ENCODE measurements around the gene PLXNA2. TPM values are rescaled to one million over a fixed set of nuclear protein-coding genes. Genes with fewer than 3 reads are reported as not detected.

The PLXNA2 gene
- total and polyA plus RNA-seq, 3 donors from 2014 or later = 4.1 to 5.5 (median 4.7) TPM

DNA sequence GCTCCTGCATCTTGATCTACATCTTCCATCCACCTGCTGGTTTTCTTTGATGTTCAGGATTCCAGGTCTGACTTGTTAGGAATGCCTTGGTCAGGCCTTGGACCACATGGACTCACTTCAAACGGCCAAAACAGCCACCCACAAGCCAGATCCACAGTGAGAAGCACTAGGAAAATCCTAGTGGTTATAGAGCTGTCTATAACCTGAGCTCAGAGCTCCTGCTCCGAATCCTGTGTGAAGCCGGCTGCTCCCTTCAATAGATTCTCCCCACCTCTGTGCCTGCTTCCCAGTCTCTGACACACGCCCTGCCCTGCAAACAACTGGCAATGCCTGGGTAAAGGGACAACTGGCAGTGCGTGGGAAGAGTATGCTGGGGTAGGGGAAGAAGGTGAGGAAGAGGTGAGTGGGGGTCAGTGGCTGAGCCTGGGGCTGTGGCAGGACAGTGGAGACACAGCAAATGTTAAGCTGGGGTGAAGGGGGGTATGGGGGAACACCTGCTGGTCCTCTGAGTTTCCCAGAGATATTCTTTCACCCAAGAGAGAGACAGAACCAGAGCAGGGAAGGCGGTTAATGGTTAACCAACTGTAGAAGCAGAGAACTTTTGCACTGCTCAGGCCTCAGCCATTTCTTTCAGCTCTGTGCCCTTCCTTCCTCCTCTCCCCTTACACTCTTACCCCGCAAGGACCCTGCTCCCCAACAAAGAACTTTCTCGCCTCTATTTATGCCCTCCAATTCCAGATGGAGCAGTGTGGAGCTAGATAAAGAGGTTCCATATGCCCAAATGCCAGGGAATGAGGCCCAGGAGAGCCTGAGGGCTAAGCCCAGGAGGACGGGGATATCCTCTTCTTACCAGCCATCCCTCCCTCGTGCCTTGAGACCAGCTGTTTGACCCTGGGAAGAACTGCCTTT, 4.5 kb downstream of the PLXNA2 start:
- Histone ChIP-seq H3K9me3 (no peaks in the 10 kb centered on the region), H3K36me3 (ENCODE audit: low read depth, missing control alignments) (no peaks in the 10 kb centered on the region), H3K27ac (no peak overlapping the region), H3K4me3 (no peak overlapping the region), H3K27me3 (no peaks in the 10 kb centered on the region), H3K4me1 (peaks cover 24% of the 10 kb centered on the region)
- intact Hi-C loops (cut with DNase I; ENCODE audit: low total_unique reads) = loop anchor here (10.0 kb wide), 2 partner anchors 105 to 215 kb away; no protein-coding TSS in a partner anchor
- 84 to 92% methylated on average over 10 of the region's 10 CpGs for WGBS, 2 donors
- no peak for TF ChIP-seq POLR2A (IDR thresholded peaks at IDR 0.05)
- TF ChIP-seq, protein P1, sequence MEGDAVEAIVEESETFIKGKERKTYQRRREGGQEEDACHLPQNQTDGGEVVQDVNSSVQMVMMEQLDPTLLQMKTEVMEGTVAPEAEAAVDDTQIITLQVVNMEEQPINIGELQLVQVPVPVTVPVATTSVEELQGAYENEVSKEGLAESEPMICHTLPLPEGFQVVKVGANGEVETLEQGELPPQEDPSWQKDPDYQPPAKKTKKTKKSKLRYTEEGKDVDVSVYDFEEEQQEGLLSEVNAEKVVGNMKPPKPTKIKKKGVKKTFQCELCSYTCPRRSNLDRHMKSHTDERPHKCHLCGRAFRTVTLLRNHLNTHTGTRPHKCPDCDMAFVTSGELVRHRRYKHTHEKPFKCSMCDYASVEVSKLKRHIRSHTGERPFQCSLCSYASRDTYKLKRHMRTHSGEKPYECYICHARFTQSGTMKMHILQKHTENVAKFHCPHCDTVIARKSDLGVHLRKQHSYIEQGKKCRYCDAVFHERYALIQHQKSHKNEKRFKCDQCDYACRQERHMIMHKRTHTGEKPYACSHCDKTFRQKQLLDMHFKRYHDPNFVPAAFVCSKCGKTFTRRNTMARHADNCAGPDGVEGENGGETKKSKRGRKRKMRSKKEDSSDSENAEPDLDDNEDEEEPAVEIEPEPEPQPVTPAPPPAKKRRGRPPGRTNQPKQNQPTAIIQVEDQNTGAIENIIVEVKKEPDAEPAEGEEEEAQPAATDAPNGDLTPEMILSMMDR (IDR thresholded peaks at IDR 0.05) = no peak
- DNase-seq = no peak

DNA sequence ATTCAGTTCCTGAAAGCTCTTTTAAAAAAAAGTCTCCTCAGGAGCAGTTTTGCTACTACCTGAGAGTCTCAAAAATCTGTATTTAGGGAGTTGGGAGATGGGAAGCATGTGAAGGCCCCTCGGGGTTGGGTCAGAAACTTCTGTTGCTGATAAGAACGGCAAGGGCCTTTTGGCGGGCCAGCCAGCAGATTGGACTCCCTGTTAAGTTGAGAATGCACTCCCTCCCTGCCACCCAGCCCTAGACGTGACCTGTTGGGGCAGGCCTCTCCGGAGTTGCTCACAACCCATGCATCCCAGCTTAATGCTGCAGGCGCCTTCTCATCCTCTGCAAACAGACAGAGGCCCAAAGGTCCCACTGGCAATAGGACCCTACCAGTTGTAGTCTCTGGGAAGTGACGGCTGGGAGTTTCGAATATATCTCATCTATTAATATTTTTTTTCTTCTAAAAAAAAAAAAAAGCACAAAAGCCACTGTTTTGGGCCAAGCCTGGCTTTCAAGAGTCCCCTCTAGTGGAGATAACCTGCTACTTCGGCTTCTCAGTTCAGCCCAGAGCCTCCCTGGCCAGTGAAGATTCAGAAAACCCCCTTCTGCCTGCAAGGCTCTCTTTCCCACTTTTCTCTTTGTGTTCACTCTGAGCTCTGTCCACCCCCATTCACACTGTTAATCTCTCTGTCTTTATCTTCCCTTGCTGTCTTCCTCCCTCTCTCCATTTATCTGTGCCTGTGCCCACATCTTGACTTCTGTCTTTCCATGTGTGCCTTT, 5.3 kb downstream of the PLXNA2 start:
- no peak for TF ChIP-seq POLR2A (IDR thresholded peaks at IDR 0.05)
- TF ChIP-seq, protein P1 (IDR thresholded peaks at IDR 0.05) = peak; percentile 8 to 75 (median 41)
- peaks cover 24% of the 10 kb centered on the region for H3K4me1 ChIP-seq

DNA sequence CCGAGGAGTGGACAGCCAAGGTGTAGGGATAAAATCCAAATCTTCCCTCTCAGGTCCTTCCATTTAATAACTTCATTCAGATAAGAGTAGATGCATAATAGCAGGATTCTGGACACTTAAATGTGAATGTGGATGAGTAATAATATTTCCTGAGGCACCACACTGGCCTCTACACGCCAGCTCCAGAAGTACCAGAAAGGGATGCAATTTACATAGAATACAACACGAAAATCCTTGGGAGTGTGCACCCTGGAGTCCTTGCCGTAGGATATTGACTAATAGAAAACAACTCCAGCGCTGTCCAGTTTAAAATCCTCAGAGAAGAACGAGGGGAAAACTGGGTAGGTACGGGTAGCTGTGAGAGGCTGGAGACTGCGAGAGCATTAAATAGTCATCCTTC, 6.9 kb downstream of the PLXNA2 start:
- no peaks in the 10 kb centered on the region for H3K36me3 ChIP-seq (ENCODE audit: low read depth, missing control alignments)
- TF ChIP-seq POLR2A (IDR thresholded peaks at IDR 0.05) = no peak
- TF ChIP-seq, protein P1 (IDR thresholded peaks at IDR 0.05) = no peak
- no peaks in the 10 kb centered on the region for H3K27me3 ChIP-seq
- no peaks in the 10 kb centered on the region for H3K9me3 ChIP-seq
- intact Hi-C loops (cut with DNase I; ENCODE audit: low total_unique reads) = no loop called here
- 85 to 88% methylated on average over 8 of the region's 8 CpGs for WGBS, 2 donors
- no peak overlapping the region for H3K27ac ChIP-seq
- H3K4me3 ChIP-seq = no peak overlapping the region
- DNase-seq = no peak
- peaks cover 20% of the 10 kb centered on the region for H3K4me1 ChIP-seq

More for the DNA sequence above, 5.3 kb downstream of the PLXNA2 start:
- DNase-seq = peak; percentile 49
- no peaks in the 10 kb centered on the region for H3K36me3 ChIP-seq (ENCODE audit: low read depth, missing control alignments)
- no peaks in the 10 kb centered on the region for H3K27me3 ChIP-seq
- WGBS, 2 donors = 45 to 55% methylated on average over 9 of the region's 9 CpGs
- intact Hi-C loops (cut with DNase I; ENCODE audit: low total_unique reads) = no loop called here
- no peaks in the 10 kb centered on the region for H3K9me3 ChIP-seq
- no peak overlapping the region for H3K4me3 ChIP-seq
- H3K27ac ChIP-seq = no peak overlapping the region

DNA sequence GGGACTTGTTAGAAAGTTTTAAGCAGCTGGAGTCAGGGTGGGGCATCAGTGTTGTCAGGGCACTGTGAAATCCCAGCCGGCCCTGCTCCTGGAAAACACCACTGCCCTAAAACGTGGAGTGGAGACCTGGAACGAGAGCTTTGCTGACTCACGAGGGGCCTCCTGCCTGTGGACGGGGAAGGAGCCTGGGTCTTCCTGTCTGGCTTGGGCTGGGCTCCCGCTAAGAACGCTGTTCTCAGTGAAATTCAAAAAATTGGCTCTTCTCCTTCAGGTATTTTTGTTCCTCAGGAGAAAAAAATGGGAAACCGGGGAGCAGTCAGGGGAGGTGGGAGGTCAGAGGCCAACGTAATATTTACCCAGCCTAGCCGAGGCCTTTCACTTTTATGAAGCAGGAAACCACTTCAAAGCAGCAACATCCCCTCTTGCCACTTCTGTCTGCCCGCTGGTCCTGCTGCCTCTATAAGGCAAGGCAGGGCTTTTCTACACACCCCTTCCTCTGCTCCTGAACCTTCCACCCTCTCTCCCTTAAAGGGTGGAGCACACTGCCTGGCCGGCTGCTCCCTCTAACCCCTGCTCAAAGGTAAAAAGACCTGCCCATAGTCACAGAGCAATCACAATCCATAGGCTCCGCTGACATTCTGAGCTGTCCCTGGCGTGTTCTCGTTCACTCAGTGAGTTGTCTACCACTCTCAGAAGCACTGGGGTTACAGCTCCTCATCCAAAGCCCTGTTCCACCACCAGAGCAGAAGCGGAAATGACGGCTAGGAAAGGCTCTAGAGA, 8.0 kb downstream of the PLXNA2 start:
- Histone ChIP-seq H3K4me3 (no peak overlapping the region), H3K27ac (peak overlapping the region in 1 of 2 donors; percentile 3), H3K9me3 (no peaks in the 10 kb centered on the region), H3K27me3 (no peaks in the 10 kb centered on the region), H3K4me1 (peaks cover 20% of the 10 kb centered on the region), H3K36me3 (ENCODE audit: low read depth, missing control alignments) (no peaks in the 10 kb centered on the region)
- intact Hi-C loops (cut with DNase I; ENCODE audit: low total_unique reads) = no loop called here
- DNase-seq = peak; percentile 67
- no peak for TF ChIP-seq POLR2A (IDR thresholded peaks at IDR 0.05)
- TF ChIP-seq, protein P1 (IDR thresholded peaks at IDR 0.05) = no peak
- 62 to 67% methylated on average over 17 of the region's 17 CpGs for WGBS, 2 donors
